GM12878 (cell line): ENCODE results near the gene ZNF513. TPM values are rescaled to one million over a fixed set of nuclear protein-coding genes. Genes with fewer than 3 reads are reported as not detected.

Experiments used
- ATAC-seq: fragments of 200-7000 bp; cut with Tn5 transposase; 3 replicates; pipeline ENCODE4 v1.9.1; 2020; ENCODE audit warnings: mild to moderate bottlenecking, moderate library complexity
- BruUV-seq: library from RNA; stranded (reverse); fragments of 400-500 nt; replicated peaks from 2 replicates; lab custom pipeline; 2021; lab: Mats Ljungman, UMichigan
- CTCF ChIA-PET: fragments of 300-600 bp; sonication (Branson Sonifier 250); formaldehyde crosslinking; extraction: SDS; loops from one replicate; lab custom pipeline; 2021; ENCODE audit warnings: inconsistent platforms; lab: Yijun Ruan, JAX
- POLR2A ChIA-PET: fragments of 350-600 bp; formaldehyde crosslinking; extraction: SDS; loops from one replicate; lab custom pipeline; 2021; ENCODE audit warnings: inconsistent platforms; lab: Charles Lee
- RAD21 ChIA-PET: fragments of 300-600 bp; sonication (Branson Sonifier 250); formaldehyde crosslinking; loops from one replicate; lab custom pipeline; 2023; ENCODE audit warnings: antibody characterized with exemption; ENCODE audit not compliant: unreplicated experiment; lab: Charles Lee
- SMC1A ChIA-PET: fragments of 300-600 bp; sonication (Branson Sonifier 250); formaldehyde crosslinking; loops from one replicate; lab custom pipeline; 2023; ENCODE audit not compliant: unreplicated experiment, uncharacterized antibody; lab: Charles Lee
- DNase-seq: peaks from one replicate; pipeline ENCODE4 v3.0.0-alpha.2; 2011; ENCODE audit warnings: low read depth, low spot score
- FAIRE-seq: peaks from 3 replicates; lab custom pipeline; 2011; peaks lifted over from hg19 to GRCh38; lab: Jason Lieb, UNC
- H2AFZ ChIP-seq: 2 replicates; pipeline ENCODE4 v1.6.0; 2011; ENCODE audit warnings: low read depth, low read length, control low read depth; ENCODE audit not compliant: control insufficient read depth
- H3K27ac ChIP-seq: 2 replicates; pipeline ENCODE4 v1.5.1; 2011; ENCODE audit warnings: control low read depth; ENCODE audit not compliant: control insufficient read depth, insufficient read depth
- H3K27me3 ChIP-seq, 2 experiments: replicated peaks in 1 of 2; 2 replicates each; pipeline versions ENCODE4 v1.6.0 to v1.6.1; 2011; ENCODE audit warnings: low read length in 1 of 2; ENCODE audit not compliant: control insufficient read depth in 2 of 2, insufficient read depth in 2 of 2
- H3K36me3 ChIP-seq, 2 experiments: 2 replicates each; pipeline ENCODE4 v1.5.1; 2011; ENCODE audit warnings: low read length in 1 of 2; ENCODE audit not compliant: control insufficient read depth in 2 of 2, insufficient read depth in 2 of 2
- H3K4me1 ChIP-seq: 2 replicates; pipeline ENCODE4 v1.6.1; 2011; ENCODE audit warnings: mild to moderate bottlenecking, low read length, moderate library complexity, mixed read lengths; ENCODE audit not compliant: control insufficient read depth, insufficient read depth
- H3K4me2 ChIP-seq: 2 replicates; pipeline ENCODE4 v1.6.0; 2011; ENCODE audit warnings: control low read depth; ENCODE audit not compliant: control insufficient read depth, insufficient read depth
- H3K4me3 ChIP-seq: fragments of 200-600 bp; sonication (generic); 2 replicates; pipeline ENCODE4 v1.5.1; 2016
- H3K79me2 ChIP-seq: 2 replicates; pipeline ENCODE4 v1.6.0; 2011; ENCODE audit warnings: low read length; ENCODE audit not compliant: control insufficient read depth, insufficient read depth
- H3K9ac ChIP-seq: 2 replicates; pipeline ENCODE4 v1.8.0; 2011; ENCODE audit warnings: low read length, control low read depth, mixed read lengths; ENCODE audit not compliant: control insufficient read depth, insufficient read depth
- H3K9me3 ChIP-seq: replicated peaks from 3 replicates; pipeline ENCODE4 v1.5.1; 2011; ENCODE audit warnings: mild to moderate bottlenecking, low read length; ENCODE audit not compliant: control insufficient read depth, insufficient read depth
- H4K20me1 ChIP-seq: 2 replicates; pipeline ENCODE4 v1.6.0; 2011; ENCODE audit not compliant: control insufficient read depth, insufficient read depth
- BHLHE40 ChIP-seq, 2 experiments: fragments of 450-650 bp in 1 of 2; IDR thresholded peaks; 2 replicates each; pipeline ENCODE4 v1.6.1; 2011 to 2017; ENCODE audit warnings: low read depth in 2 of 2, borderline replicate concordance in 1 of 2, improper control_type of control experiment in 1 of 2, low read length in 1 of 2, mild to moderate bottlenecking in 1 of 2
- CHD1 ChIP-seq: IDR thresholded peaks from 2 replicates; pipeline ENCODE4 v1.6.1; 2012; ENCODE audit warnings: low read depth, low read length, improper control_type of control experiment
- E2F4 ChIP-seq: IDR thresholded peaks from 2 replicates; pipeline ENCODE4 v1.6.1; 2012; ENCODE audit warnings: low read depth, low read length, improper control_type of control experiment
- EGR1 ChIP-seq, 2 experiments: IDR thresholded peaks; 1 replicate in 1 of 2; 2 replicates in 1 of 2; pipeline ENCODE4 v1.6.1; 2011 to 2012; ENCODE audit warnings: low read depth in 2 of 2, low read length in 2 of 2, borderline replicate concordance in 1 of 2, mild to moderate bottlenecking in 1 of 2, moderate library complexity in 1 of 2
- NKRF ChIP-seq: fragments of 450-650 bp; conservative IDR thresholded peaks from 2 replicates; pipeline ENCODE4 v1.6.1; 2017; ENCODE audit warnings: mild to moderate bottlenecking, moderate library complexity
- NRF1 ChIP-seq: conservative IDR thresholded peaks from 2 replicates; pipeline ENCODE4 v1.6.1; 2011; ENCODE audit warnings: mild to moderate bottlenecking, low read depth, low read length, improper control_type of control experiment
- PKNOX1 ChIP-seq: fragments of 450-650 bp; IDR thresholded peaks from 2 replicates; pipeline ENCODE4 v1.6.1; 2016; ENCODE audit warnings: mild to moderate bottlenecking
- SMC3 ChIP-seq: IDR thresholded peaks from 2 replicates; pipeline ENCODE4 v1.6.1; 2011; ENCODE audit warnings: low read length, improper control_type of control experiment, borderline replicate concordance
- SREBF2 ChIP-seq: IDR thresholded peaks from 2 replicates; pipeline ENCODE4 v1.6.1; 2012; ENCODE audit warnings: mild to moderate bottlenecking, low read length
- STAT1 ChIP-seq: fragments of 450-650 bp; conservative IDR thresholded peaks from 2 replicates; pipeline ENCODE4 v1.6.1; 2014; ENCODE audit warnings: antibody characterized with exemption, mild to moderate bottlenecking
- ZNF24 ChIP-seq: fragments of 450-650 bp; IDR thresholded peaks from 2 replicates; pipeline ENCODE4 v1.6.1; 2017; ENCODE audit warnings: antibody characterized with exemption, mild to moderate bottlenecking
- WGBS: methylation state at CpG from one replicate; pipeline ENCODE4 v1.1.6; 2016; ENCODE audit warnings: low lambda C conversion rate; ENCODE audit not compliant: insufficient replicate concordance, insufficient coverage; ENCODE audit errors: missing lambda C conversion rate; 5-methylcytosine and 5-hydroxymethylcytosine counted together
- in situ Hi-C: fragments of 300-500 bp; cut with MboI; formaldehyde crosslinking; loops from 9 replicates; pipeline ENCODE4 v1.14.3; 2018; ENCODE audit warnings: mixed read lengths
- intact Hi-C: fragments of 100-400 bp; cut with micrococcal nuclease; formaldehyde crosslinking; loops from one replicate; pipeline ENCODE4 v1.14.2; 2022; ENCODE audit not compliant: unreplicated experiment
- polyA plus RNA-seq, 11 experiments: library from polyadenylated mRNA; depleted of rRNA in 4 of 11; unstranded in 6 of 11; stranded (reverse) in 5 of 11; fragments of >200 nt; fragmentation: Nextera tagmentation in 4 of 11; fragmentation: Illumina TruSeq in 1 of 11; extraction: Ambion mirVana in 4 of 11; extraction: Trizol in 1 of 11; gene quantifications; 1 replicate in 1 of 11; 2 replicates in 10 of 11; pipeline versions ENCODE4 v1.2.1 to v1.2.3, GENCODE V29; 2011 to 2016; ENCODE audit warnings: inconsistent platforms in 2 of 11, missing spikeins in 2 of 11, low read depth in 1 of 11
- total RNA-seq, 4 experiments: library from RNA; depleted of rRNA in 3 of 4; stranded (reverse); fragments of >200 nt in 3 of 4; fragmentation: Illumina TruSeq in 1 of 4; extraction: Trizol in 1 of 4; gene quantifications; 2 replicates each; pipeline versions ENCODE4 v1.2.1 to v1.2.3, GENCODE V29; 2013 to 2021
- TF ChIP-seq, protein P1 (sequence below): fragments of 450-650 bp; IDR thresholded peaks from 2 replicates; pipeline ENCODE4 v1.6.1; 2017; ENCODE audit warnings: low read depth, mild to moderate bottlenecking, moderate library complexity

ZNF513 gene
- total and polyA plus RNA-seq, 10 of the 15 experiments (the other 5 are each of a cell fraction or from before 2014, with no cell fraction given): 0.06 to 16.4 (median 5.6) TPM

DNA sequence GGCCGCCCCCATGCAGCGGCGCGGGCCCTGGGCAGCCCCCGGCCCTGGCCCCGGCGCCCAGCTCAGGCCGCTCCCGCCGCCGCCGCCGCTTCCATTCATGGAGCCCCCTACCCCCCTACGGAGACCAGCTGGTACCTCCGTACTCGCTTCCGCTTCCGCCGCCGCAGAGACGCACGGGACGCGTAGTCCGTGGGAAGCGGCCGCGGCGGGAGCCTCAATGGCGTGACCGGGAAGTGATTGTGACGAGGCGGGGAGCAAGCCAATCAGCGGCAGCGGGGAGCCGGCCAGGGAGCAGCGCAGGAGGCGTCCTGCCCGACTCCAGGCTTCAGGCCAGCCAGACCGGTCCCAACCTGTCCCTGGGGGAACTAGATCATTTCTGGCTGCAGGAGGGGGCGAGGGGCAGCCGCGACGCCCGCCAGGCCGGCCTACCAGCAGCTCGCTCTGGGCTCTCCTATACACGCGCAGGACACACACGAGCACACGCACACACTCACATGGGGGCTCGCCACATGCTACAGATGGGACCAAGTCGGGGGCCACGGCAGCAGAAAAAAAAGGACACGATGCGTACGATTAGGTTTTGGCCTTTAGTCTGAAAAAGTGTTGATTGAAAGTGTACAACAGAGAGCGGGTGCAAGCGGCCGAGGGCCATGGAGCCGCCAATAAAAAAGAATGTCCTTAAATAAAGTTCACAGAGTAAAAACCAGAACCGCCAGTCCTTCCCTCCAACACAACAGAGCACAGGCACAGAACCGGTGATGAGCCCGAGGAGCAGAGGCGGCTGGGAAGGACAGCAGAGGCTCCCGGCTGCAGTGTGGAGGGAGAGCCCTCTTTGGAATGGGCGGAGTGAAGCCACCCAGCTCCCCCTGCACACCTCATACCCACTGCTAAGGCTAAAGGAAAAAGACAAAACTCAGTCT is at the start of gene ZNF513 (continued):
- TF ChIP-seq SREBF2 (peak; percentile 63; the same call in 1 of the 2 replicates), CHD1 (peak; percentile 95; the same call in 1 of the 2 replicates)

DNA sequence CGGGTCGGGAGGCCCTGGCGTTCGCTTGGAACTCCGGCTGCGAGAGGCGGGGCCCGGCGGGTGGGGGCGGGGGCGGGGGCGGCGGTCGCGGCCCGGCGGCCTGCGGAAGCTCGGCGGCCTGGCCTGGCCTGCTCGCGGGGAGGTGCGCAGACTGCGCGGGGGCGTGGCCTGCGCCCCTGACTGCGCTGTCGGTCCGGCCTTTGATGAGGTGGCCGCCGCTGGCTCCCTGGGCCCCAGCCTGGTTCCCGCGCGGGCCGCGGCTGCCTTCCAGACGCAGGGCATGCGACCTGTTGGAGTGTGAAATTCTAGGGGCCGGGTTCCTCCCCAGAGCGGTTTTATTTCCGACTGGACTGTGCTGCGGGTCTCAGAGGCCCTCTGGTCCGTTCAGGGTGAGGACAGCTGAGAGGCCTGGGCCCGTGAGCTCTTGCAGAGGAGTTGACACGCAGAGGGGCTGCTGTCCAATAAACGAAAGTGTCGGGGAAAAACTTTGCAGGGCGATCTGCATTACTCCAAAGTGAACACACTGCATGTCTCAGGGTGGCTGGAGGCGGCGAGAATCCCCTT is 48.5 kb upstream of the ZNF513 start:
- Histone ChIP-seq H3K4me3 (peak overlapping the region; percentile 97), H3K9me3 (no peaks in the 10 kb centered on the region), H3K79me2 (peaks cover 36% of the 10 kb centered on the region), H3K36me3 (peaks cover 3 to 6% of the 10 kb centered on the region in 2 experiments; a peak in 2 of 4 replicates), H3K27me3 (no peaks in the 10 kb centered on the region), H3K4me1 (no peaks in the 10 kb centered on the region), H3K27ac (peak overlapping the region; percentile 85), H4K20me1 (no peaks in the 10 kb centered on the region), H3K4me2 (peak overlapping the region; percentile 97), H2AFZ (peak overlapping the region; percentile 93), H3K9ac (peak overlapping the region; percentile 91)
- no peak for FAIRE-seq
- BruUV-seq: no TSS peak
- ChIA-PET SMC1A (interaction anchor here (0.6 to 4.9 kb wide), 14 partner anchors 8 to 377 kb away, joined by 3 to 20 read pairs (median 3); partner anchors contain the start of genes MPV17 and PPM1G), CTCF (interaction anchor here (0.7 to 5.8 kb wide), 11 partner anchors 17 to 254 kb away, joined by 3 to 52 read pairs (median 5); partner anchors contain the start of genes EIF2B4, GTF3C2, PPM1G and SNX17), RAD21 (interaction anchor here (0.8 to 3.3 kb wide), 11 partner anchors 20 to 254 kb away, joined by 3 to 29 read pairs (median 4); partner anchors contain the start of genes EIF2B4, MPV17, PPM1G and ZNF513), POLR2A (interaction anchor here (0.6 to 5.8 kb wide), 14 partner anchors 10 to 200 kb away, joined by 3 to 71 read pairs (median 4); partner anchors contain the start of genes CCDC121, EIF2B4, GPN1 and GTF3C2)
- DNase-seq: no peak
- in situ Hi-C loops: no loop called here
- 1% methylated on average over 33 of the region's 51 CpGs for WGBS
- ATAC-seq: peak; percentile 88
- intact Hi-C loops: loop anchor here (2.0 kb wide), 1 partner anchor 20 kb away; the partner anchor contains the start of gene PPM1G
- TF ChIP-seq NKRF (peak; percentile 11; the same call in 1 of the 2 replicates), EGR1 (IDR thresholded peaks at IDR 0.05; ENCODE audit: borderline replicate concordance in 1 of 2, low read depth in 2 of 2, low read length in 2 of 2) (peak in 1 of 2 experiments; percentile 88; a peak in 2 of 3 replicates), ZNF24 (no peak), NRF1 (peak; percentile 73), STAT1 (no peak), E2F4 (no peak), PKNOX1 (peak; percentile 33; the same call in 1 of the 2 replicates), BHLHE40 (IDR thresholded peaks at IDR 0.05; ENCODE audit: borderline replicate concordance in 1 of 2, low read depth in 2 of 2, low read length in 1 of 2) (peak in 1 of 2 experiments; percentile 49; a peak in 1 of 4 replicates), SMC3 (no peak)
- TF ChIP-seq, protein P1, sequence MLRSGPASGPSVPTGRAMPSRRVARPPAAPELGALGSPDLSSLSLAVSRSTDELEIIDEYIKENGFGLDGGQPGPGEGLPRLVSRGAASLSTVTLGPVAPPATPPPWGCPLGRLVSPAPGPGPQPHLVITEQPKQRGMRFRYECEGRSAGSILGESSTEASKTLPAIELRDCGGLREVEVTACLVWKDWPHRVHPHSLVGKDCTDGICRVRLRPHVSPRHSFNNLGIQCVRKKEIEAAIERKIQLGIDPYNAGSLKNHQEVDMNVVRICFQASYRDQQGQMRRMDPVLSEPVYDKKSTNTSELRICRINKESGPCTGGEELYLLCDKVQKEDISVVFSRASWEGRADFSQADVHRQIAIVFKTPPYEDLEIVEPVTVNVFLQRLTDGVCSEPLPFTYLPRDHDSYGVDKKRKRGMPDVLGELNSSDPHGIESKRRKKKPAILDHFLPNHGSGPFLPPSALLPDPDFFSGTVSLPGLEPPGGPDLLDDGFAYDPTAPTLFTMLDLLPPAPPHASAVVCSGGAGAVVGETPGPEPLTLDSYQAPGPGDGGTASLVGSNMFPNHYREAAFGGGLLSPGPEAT: no peak
